Cerebellar cortex (tissue), 1 donor: ENCODE data around the gene SLC16A11.
"Not testable (repeated sequence)": the region's sequence is repeated elsewhere in the genome, so short reads cannot be mapped to it uniquely, and the experiment has no call there.

Source experiments
- DNase-seq: peaks from one replicate; pipeline ENCODE4 v3.0.0-alpha.2; 2015; ENCODE audit warnings: low spot score

The SLC16A11 gene

DNA sequence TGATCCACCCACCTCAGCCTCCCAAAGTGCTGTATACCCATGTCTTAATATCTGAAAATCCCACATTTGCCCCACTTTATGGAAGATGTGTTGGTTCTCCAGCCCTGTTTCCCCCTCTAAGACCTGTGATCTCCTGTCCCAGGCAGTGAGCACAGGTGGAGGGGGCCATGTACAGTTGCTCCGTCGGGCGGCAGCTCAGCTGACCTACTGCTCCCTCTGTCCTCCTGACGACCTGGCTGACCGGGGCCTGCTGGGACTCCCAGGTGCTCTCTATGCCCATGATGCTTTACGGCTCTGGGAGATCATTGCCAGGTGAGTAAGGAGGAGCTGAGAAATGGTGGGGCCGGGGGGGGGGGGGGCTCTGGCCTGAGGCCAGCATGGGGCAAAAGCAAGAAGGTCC is 38.2 kb downstream of the SLC16A11 start:
- no peak for DNase-seq

- peak; percentile 83 for DNase-seq
Observed at GRCh38 chr17:7004398-7005253, 39.3 kb downstream of the SLC16A11 start.

DNA sequence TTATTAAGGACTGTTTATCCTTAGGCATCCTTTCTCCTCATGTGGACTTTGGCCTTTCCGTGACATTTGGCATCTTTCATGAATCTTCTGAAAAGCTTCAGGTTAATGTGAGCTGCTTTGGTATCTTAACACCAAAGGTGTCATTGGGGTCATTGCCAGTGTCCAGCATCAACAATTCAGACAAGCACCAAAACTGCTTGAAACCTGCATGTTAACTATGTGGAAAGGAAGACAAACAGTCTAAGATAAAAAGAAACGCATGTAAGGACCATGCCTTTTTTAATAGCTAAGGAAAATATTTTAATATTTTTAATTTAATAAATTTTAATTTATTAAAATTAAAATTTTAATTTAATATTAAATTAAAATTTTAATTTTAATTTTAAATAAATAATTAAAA is 40.1 kb downstream of the SLC16A11 start:
- no peak for DNase-seq

- no peak for DNase-seq
Observed at GRCh38 chr17:7002288-7003047, 41.4 kb downstream of the SLC16A11 start.

DNA sequence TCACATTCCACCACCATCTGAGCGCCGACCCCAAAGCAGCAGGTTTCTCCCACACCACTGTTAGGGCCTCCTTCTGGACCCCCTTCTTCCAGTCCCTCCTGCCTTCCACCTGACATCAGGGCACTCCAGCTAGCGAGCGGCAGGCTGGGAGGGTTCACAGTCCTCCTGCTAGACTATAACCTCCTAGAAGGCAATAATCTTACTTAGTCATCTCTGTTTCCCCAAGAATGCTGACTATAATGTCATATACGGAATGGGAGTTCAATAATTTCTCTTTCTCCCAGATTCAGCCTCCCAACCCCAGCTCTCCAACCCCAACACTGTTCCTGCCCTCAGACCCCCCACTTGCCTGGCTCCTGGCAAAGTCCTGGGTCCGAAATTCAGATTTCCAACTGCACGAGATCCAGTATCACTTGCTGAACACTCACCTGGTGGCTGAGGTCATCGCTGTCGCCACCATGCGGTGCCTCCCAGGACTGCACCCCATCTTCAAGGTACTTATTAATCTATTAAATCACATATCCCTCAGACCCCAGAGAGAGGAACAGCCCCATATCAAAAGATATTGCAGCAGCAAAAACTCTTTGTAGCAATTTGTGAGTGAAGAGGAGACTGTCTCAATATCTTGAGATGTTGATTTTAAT is 42.5 kb downstream of the SLC16A11 start:
- DNase-seq, result no peak

- DNase-seq, result no peak
Observed at GRCh38 chr17:6998855-6999508, 44.9 kb downstream of the SLC16A11 start.

DNA sequence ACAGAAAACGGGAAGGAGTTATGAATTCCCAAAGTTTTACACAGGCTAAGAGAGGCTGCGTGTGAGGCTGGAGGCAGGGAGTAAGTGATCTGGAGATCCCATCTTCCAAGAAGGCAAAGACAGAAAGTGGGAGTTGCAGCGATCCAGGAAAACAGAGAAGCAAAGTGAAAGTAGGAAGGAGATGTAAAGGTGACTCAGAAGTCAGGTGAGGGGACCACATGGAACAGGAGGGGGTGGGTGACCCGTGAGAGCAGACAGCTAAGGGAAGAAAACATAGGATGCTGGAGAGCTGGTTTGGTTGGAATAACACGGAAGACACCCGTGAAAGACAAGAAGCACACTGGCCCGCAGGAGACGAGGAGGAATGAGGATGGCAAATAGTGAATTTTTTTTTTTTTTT is 46.7 kb downstream of the SLC16A11 start:
- no peak for DNase-seq

GRCh38 chr17:6996256-6997011 is 47.5 kb downstream of the SLC16A11 start:
- no peak for DNase-seq

- DNase-seq, result no peak
Observed at GRCh38 chr17:6995500-6996255, 48.2 kb downstream of the SLC16A11 start, which contains the start of gene ALOX12. ALOX12 (plus strand) TSS chr17:6996049; CDS start chr17:6996118, 69 bp downstream.

DNA sequence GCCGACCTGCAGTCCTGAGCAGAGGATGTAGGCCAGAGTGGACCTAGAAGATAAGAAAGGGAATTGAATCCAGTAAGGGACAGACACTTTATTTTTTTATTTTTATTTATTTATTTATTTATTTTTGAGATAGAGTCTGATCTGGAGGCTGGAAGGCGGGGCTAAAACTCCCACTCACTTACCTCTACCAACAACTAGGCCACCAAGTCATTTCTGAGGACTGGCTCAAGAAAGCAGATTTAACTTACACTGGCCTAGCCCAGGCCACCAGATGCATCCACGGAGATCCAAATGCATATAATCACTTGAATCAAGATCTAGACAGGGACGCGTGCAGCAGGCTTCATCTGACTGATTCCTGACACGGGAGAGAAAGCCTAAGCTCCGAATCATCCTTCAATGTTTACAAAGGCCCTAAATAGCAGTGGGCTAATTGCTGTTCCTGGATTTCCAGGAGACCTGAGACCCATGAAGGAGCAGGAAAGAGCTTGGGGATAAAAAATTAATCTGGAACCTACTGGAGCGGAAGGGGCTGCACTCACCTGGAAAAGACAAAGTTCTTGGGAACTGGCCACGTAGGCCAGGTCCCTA is 49.1 kb downstream of the SLC16A11 start:
- DNase-seq, result no peak

DNA sequence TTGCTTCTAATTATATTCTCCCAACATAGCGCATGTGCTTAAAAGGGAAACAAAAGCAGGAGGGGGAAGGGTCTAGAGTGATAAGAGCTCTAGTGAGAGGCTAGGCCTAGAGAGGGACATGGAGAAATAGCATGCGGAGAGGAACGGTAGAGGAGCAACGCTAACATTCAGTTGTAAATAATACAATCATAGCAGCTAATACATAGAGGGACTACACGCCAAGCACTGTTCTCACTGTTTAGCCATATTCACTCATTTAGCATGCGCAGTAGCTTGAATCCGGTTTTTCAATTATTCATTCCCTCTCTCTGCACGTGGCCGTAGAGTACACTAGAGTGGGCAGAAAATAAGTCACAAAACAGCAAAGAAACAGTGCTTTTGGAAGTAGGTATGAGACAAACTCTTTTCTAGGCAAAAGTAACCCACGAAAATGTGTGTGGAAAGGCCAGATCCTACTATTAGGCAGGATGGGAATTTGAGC is 49.7 kb downstream of the SLC16A11 start:
- no peak for DNase-seq

DNA sequence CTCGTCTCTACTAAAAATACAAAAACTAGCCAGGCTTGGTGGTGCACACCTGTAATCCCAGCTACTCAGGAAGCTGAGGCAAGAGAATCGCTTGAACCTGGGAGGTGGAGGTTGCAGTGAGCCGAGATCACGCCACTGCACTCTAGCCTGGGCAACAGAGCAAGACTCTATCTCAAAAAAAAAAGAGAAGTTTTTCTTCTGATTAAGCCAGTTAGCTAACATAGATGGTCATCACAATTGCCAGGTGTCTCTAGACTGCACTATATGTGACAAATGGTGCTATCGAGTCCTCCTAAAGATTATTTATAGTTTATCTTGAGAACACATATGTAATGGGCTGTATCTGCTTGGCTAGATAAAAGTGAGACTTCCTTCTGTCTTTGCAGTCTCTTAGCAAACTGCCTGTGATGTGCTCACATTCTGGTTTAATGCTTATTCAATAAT is 50.3 kb downstream of the SLC16A11 start:
- not testable (repeated sequence) for DNase-seq
